A549 (cell line): ENCODE data around the gene ARTN.

Source experiments
- ATOH8 ChIP-seq: fragments of 250-450 bp; sonication (Bioruptor Pico); IDR thresholded peaks from 2 replicates; pipeline ENCODE4 v1.5.0; 2020; ENCODE audit warnings: low read depth, mild to moderate bottlenecking, moderate library complexity
- CHD2 ChIP-seq: fragments of 150-350 bp; IDR thresholded peaks from 2 replicates; pipeline ENCODE4 v1.6.1; 2014; ENCODE audit warnings: low read length; ENCODE audit not compliant: partially characterized antibody
- CTCF ChIP-seq: fragments of >200 bp; sonication (Bioruptor Twin); formaldehyde crosslinking; IDR thresholded peaks from 3 replicates; pipeline ENCODE4 v1.5.1; 2016
- EP300 ChIP-seq, 2 experiments: fragments of >200 bp; sonication (Bioruptor Twin); formaldehyde crosslinking; IDR thresholded peaks; 2 replicates in 1 of 2; 3 replicates in 1 of 2; pipeline ENCODE4 v1.6.1; 2016 to 2017
- MAFK ChIP-seq: fragments of 450-650 bp; IDR thresholded peaks from 2 replicates; pipeline ENCODE4 v1.6.1; 2014; ENCODE audit not compliant: partially characterized antibody
- MAX ChIP-seq: IDR thresholded peaks from 2 replicates; pipeline ENCODE4 v1.6.1; 2012
- MAZ ChIP-seq: fragments of 150-350 bp; IDR thresholded peaks from 2 replicates; pipeline ENCODE4 v1.6.1; 2014; ENCODE audit warnings: antibody characterized with exemption, low read depth, low read length, borderline replicate concordance
- PBX3 ChIP-seq: IDR thresholded peaks from 2 replicates; pipeline ENCODE4 v1.6.1; 2012
- POLR2A ChIP-seq: IDR thresholded peaks from 2 replicates; pipeline ENCODE4 v1.6.1; 2012; ENCODE audit warnings: mild to moderate bottlenecking, low read length
- POLR2AphosphoS2 ChIP-seq: conservative IDR thresholded peaks from 2 replicates; pipeline ENCODE4 v1.6.1; 2012; ENCODE audit warnings: low read length, improper control_type of control experiment, inconsistent platforms
- RAD21 ChIP-seq, 2 experiments: fragments of >200 bp in 1 of 2; sonication (Bioruptor Twin) in 1 of 2; formaldehyde crosslinking in 1 of 2; IDR thresholded peaks in 1 of 2; conservative IDR thresholded peaks in 1 of 2; 2 replicates in 1 of 2; 3 replicates in 1 of 2; pipeline ENCODE4 v1.6.1; 2012 to 2018; ENCODE audit warnings: inconsistent platforms in 1 of 2
- RCOR1 ChIP-seq: fragments of 150-350 bp; IDR thresholded peaks from 2 replicates; pipeline ENCODE4 v1.6.1; 2014; ENCODE audit warnings: antibody characterized with exemption, low read length, low read depth
- RFX5 ChIP-seq: fragments of 450-650 bp; IDR thresholded peaks from 2 replicates; pipeline ENCODE4 v1.7.1; 2014; ENCODE audit warnings: antibody characterized with exemption, mild to moderate bottlenecking, moderate library complexity
- USF2 ChIP-seq: fragments of 450-650 bp; IDR thresholded peaks from 2 replicates; pipeline ENCODE4 v1.6.1; 2014; ENCODE audit warnings: antibody characterized with exemption

GRCh38 chr1:43898981-43899380 is 34.6 kb upstream of the ARTN start:
- no peak for TF ChIP-seq CTCF
- no peak for TF ChIP-seq RAD21 (conservative IDR thresholded peaks at IDR 0.05 in 1 of 2, IDR thresholded peaks at IDR 0.05 in 1 of 2)
- no peak for TF ChIP-seq RCOR1
- no peak for TF ChIP-seq EP300 (IDR thresholded peaks at IDR 0.05)
- TF ChIP-seq RFX5 = no peak
- TF ChIP-seq MAX = no peak
- no peak for TF ChIP-seq ATOH8 (CRISPR knock-in tag)
- no peak for TF ChIP-seq PBX3
- no peak for TF ChIP-seq POLR2A
- no peak for TF ChIP-seq MAZ
- TF ChIP-seq CHD2 = no peak
- TF ChIP-seq MAFK = no peak
- no peak for TF ChIP-seq USF2
- no peak for TF ChIP-seq POLR2AphosphoS2
